GM06990 (cell line): ENCODE results near the gene KRT15.

Experiments
- DNase-seq: peaks from one replicate; pipeline ENCODE4 v3.0.0-alpha.2; 2011; ENCODE audit not compliant: insufficient read length; ENCODE audit errors: extremely low read depth
- H3K27me3 ChIP-seq: replicated peaks from 2 replicates; pipeline ENCODE4 v1.6.0; 2011; ENCODE audit warnings: low read length; ENCODE audit not compliant: control insufficient read depth, insufficient read depth
- H3K36me3 ChIP-seq: 2 replicates; pipeline ENCODE4 v1.5.1; 2011; ENCODE audit warnings: low read length; ENCODE audit not compliant: control insufficient read depth, insufficient read depth
- H3K4me3 ChIP-seq: replicated peaks from 2 replicates; pipeline ENCODE4 v1.5.1; 2011; ENCODE audit warnings: low read depth, mild to moderate bottlenecking, control low read depth, low read length
- TF ChIP-seq, protein P1 (sequence below): IDR thresholded peaks from 2 replicates; pipeline ENCODE4 v1.5.1; 2011; ENCODE audit warnings: low read length, control low read depth, mild to moderate bottlenecking, inconsistent platforms; ENCODE audit not compliant: insufficient read depth, poor library complexity, severe bottlenecking

Gene KRT15

DNA sequence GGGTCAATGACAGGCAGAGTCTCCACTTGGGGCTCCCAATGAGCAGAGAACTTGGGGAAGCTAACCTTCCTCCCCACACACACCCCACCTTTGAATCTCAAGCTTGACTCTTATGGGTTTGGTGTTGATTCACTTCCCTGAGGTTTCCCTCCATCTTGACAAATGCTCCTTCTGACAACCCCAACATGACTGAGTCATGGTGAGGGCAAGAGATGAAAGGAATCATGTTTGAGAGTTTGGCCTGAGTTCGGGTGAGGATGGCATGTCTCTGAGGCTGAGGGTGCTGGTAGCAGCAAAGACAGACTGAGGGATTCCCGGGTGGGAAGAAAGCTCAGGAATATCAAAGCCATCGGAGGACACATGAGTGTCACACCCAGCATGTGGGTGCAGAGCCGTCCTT lies 34.5 kb upstream of the KRT15 start:
- H3K4me3 ChIP-seq: no peak overlapping the region
- no peaks in the 10 kb centered on the region for H3K36me3 ChIP-seq
- no peaks in the 10 kb centered on the region; the same call in 1 of the 2 replicates for H3K27me3 ChIP-seq
- DNase-seq: no peak
- TF ChIP-seq, protein P1, sequence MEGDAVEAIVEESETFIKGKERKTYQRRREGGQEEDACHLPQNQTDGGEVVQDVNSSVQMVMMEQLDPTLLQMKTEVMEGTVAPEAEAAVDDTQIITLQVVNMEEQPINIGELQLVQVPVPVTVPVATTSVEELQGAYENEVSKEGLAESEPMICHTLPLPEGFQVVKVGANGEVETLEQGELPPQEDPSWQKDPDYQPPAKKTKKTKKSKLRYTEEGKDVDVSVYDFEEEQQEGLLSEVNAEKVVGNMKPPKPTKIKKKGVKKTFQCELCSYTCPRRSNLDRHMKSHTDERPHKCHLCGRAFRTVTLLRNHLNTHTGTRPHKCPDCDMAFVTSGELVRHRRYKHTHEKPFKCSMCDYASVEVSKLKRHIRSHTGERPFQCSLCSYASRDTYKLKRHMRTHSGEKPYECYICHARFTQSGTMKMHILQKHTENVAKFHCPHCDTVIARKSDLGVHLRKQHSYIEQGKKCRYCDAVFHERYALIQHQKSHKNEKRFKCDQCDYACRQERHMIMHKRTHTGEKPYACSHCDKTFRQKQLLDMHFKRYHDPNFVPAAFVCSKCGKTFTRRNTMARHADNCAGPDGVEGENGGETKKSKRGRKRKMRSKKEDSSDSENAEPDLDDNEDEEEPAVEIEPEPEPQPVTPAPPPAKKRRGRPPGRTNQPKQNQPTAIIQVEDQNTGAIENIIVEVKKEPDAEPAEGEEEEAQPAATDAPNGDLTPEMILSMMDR: no peak

GRCh38 chr17:41552455-41552854 lies 33.8 kb upstream of the KRT15 start:
- TF ChIP-seq, protein P1: no peak
- Histone ChIP-seq H3K36me3 (no peaks in the 10 kb centered on the region), H3K4me3 (no peak overlapping the region), H3K27me3 (no peaks in the 10 kb centered on the region; the same call in 1 of the 2 replicates)
- DNase-seq: no peak

DNA sequence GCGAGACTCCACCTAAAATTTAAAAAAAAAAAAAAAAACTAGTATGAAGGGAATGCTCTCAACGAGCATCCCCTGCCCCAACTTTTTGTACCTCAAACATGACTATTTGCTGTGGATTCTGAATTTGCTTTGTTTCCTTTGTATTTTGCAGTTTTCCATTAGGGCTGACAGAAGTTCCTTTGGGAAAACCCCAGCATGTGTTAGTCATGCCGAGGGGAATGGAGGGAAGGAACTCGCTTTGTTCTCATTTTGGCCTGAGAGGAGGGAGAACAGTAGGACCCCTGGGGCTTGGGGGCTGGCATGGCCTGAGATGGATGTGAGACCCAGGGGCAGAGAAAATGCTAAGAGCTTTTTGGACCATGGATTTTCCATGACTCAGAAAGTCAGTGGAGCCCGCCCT lies 32.7 kb upstream of the KRT15 start:
- Histone ChIP-seq H3K27me3 (no peaks in the 10 kb centered on the region; the same call in 1 of the 2 replicates), H3K4me3 (no peak overlapping the region), H3K36me3 (no peaks in the 10 kb centered on the region)
- DNase-seq: no peak
- TF ChIP-seq, protein P1: no peak

DNA sequence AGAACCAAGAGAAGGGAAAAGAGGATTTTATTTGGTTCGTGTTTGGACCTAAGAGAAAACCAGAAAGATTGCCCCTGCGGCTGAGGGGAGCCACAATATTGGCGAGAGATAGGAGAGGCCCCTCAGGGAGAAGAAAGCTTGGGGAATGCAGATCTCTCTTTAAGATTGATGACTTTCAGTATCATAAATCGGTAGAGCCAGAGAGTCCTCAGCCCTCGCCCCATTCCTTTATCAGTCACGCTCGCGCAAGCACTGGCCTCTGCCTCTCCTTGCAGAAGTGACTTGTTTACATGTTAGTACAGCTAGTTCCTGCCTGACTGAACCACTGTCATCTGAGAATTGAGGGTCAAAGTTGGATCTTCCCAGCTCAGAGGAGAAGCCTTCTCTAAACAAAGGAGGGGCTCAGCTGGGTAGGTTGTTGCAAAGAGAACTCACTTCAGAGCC lies 30.9 kb upstream of the KRT15 start:
- no peak overlapping the region for H3K4me3 ChIP-seq
- DNase-seq: no peak

DNA sequence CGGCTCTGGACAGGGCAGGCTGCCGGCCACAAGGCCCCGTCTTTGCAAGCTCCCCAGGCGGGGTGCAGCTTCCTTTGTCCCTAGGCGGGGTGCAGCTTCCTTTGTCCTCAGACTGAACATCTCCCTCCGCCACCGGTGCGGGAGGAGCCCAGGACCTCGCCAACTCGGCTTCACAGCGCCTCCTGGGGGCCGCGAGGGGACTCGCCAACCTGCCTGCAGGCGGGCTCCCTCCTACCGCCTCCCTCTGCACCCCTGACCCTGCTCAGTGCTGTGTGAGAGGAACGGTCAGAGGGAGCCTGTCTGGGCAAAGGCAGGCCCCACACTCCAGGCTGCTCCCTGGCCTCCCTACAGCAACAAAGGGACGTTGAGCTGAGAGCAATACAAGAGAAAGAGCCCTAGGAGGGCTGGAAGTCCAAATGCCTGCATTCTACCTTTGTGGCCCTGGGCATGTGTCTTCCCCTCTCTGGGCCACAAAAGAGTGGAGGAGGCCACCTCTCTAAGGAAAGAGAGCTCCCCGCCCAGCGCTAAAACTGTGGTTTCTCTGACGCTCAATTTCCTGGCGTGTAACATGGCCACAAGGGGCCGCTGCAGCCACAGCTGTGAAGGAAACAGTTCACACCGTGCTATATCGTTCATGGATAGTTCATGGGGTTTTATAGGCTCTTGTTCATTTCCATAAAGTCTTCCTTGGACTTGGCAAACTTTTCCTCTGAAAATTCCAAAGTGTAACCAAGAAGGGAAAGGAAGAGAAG lies 30.3 kb upstream of the KRT15 start:
- no peaks in the 10 kb centered on the region for H3K36me3 ChIP-seq
- peak; percentile 50 for DNase-seq
- no peaks in the 10 kb centered on the region; the same call in 1 of the 2 replicates for H3K27me3 ChIP-seq
- TF ChIP-seq, protein P1: peak; percentile 83
- no peak overlapping the region for H3K4me3 ChIP-seq

More for the DNA sequence above, 30.9 kb upstream of the KRT15 start:
- H3K27me3 ChIP-seq: no peaks in the 10 kb centered on the region; the same call in 1 of the 2 replicates
- H3K36me3 ChIP-seq: no peaks in the 10 kb centered on the region
- TF ChIP-seq, protein P1: no peak
